HepG2 (cell line): ENCODE data around the gene TCFL5. TPM values are rescaled to one million over a fixed set of nuclear protein-coding genes. Genes with fewer than 3 reads are reported as not detected.

Experiments
- ARNT ChIP-seq: fragments of 450-650 bp; IDR thresholded peaks from 2 replicates; pipeline ENCODE4 v1.6.1; 2017
- ETV6 ChIP-seq: sonication (generic); formaldehyde crosslinking; conservative IDR thresholded peaks from 2 replicates; pipeline ENCODE4 v1.4.0; 2020; ENCODE audit warnings: missing genetic modification reagents
- NBN ChIP-seq: fragments of 450-650 bp; conservative IDR thresholded peaks from 2 replicates; pipeline ENCODE4 v1.6.1; 2017
- SNAPC4 ChIP-seq: sonication (generic); formaldehyde crosslinking; IDR thresholded peaks from 2 replicates; pipeline ENCODE4 v1.4.0; 2020; ENCODE audit warnings: mild to moderate bottlenecking, missing genetic modification reagents
- ZBTB39 ChIP-seq: sonication (generic); formaldehyde crosslinking; IDR thresholded peaks from 2 replicates; pipeline ENCODE4 v1.5.0; 2020; ENCODE audit warnings: missing genetic modification reagents
- ZBTB40 ChIP-seq, 2 experiments: fragments of 450-650 bp in 1 of 2; sonication (generic) in 1 of 2; formaldehyde crosslinking in 1 of 2; IDR thresholded peaks; 2 replicates each; pipeline versions ENCODE4 v1.6.1 to v1.8.0; 2016 to 2022; ENCODE audit warnings: antibody characterized with exemption in 1 of 2, mild to moderate bottlenecking in 1 of 2, missing genetic modification reagents in 1 of 2
- ZGPAT ChIP-seq: IDR thresholded peaks from 2 replicates; pipeline ENCODE4 v1.6.1; 2016; ENCODE audit warnings: mild to moderate bottlenecking
- ZNF160 ChIP-seq: sonication (generic); formaldehyde crosslinking; IDR thresholded peaks from 2 replicates; pipeline ENCODE4 v1.8.0; 2022; ENCODE audit warnings: mild to moderate bottlenecking, inconsistent platforms, missing genetic modification reagents
- ZNF17 ChIP-seq: sonication (generic); formaldehyde crosslinking; IDR thresholded peaks from 2 replicates; pipeline ENCODE4 v1.5.0; 2020; ENCODE audit warnings: mild to moderate bottlenecking, missing genetic modification reagents
- ZNF317 ChIP-seq: sonication (generic); formaldehyde crosslinking; IDR thresholded peaks from 2 replicates; pipeline ENCODE4 v1.5.0; 2020; ENCODE audit warnings: mild to moderate bottlenecking, missing genetic modification reagents
- ZNF414 ChIP-seq: sonication (generic); formaldehyde crosslinking; IDR thresholded peaks from 2 replicates; pipeline ENCODE4 v1.5.0; 2020; ENCODE audit warnings: missing genetic modification reagents
- ZNF768 ChIP-seq: sonication (generic); formaldehyde crosslinking; IDR thresholded peaks from 2 replicates; pipeline ENCODE4 v1.4.0; 2020; ENCODE audit warnings: missing genetic modification reagents
- polyA plus RNA-seq, 8 experiments: library from polyadenylated mRNA; depleted of rRNA in 3 of 8; stranded (reverse) in 7 of 8; unstranded in 1 of 8; fragments of >200 nt; fragmentation: Illumina TruSeq in 4 of 8; extraction: Trizol in 4 of 8; gene quantifications; 2 replicates each; pipeline versions ENCODE4 v1.2.1 to v1.2.3, GENCODE V29; 2011 to 2016; ENCODE audit warnings: low read depth in 4 of 8, missing spikeins in 1 of 8, mixed read lengths in 1 of 8; ENCODE audit not compliant: insufficient read depth in 1 of 8
- total RNA-seq, 5 experiments: library from RNA; depleted of rRNA; stranded (reverse); fragments of >200 nt; fragmentation: Illumina TruSeq; extraction: Trizol; gene quantifications; 2 replicates each; pipeline ENCODE4 v1.2.3, GENCODE V29; 2016; ENCODE audit warnings: low read depth in 1 of 5

TCFL5 gene
- total and polyA plus RNA-seq, 2 of the 13 experiments (the other 11 are each of a cell fraction or from before 2014, with no cell fraction given), result 14.8 to 20.0 TPM

GRCh38 chr20:62887860-62888239 lies 26.2 kb upstream of the TCFL5 start (continued):
- no peak for TF ChIP-seq ZBTB40 (IDR thresholded peaks at IDR 0.05)
- TF ChIP-seq ZBTB40 (CRISPR knock-in tag; IDR thresholded peaks at IDR 0.05), result 0 out of 2 replicates have a peak, but pooled peaks have one; percentile 18
- TF ChIP-seq ZBTB39 (CRISPR knock-in tag), result no peak
- TF ChIP-seq ZNF17 (CRISPR knock-in tag), result no peak
- TF ChIP-seq ARNT, result no peak
- TF ChIP-seq NBN, result no peak
- TF ChIP-seq ZNF414 (CRISPR knock-in tag), result no peak
- no peak for TF ChIP-seq ZNF160 (CRISPR knock-in tag)
- TF ChIP-seq SNAPC4 (CRISPR knock-in tag), result no peak
- no peak for TF ChIP-seq ETV6 (CRISPR knock-in tag)
- no peak for TF ChIP-seq ZNF768
- TF ChIP-seq ZNF317 (CRISPR knock-in tag), result no peak
- TF ChIP-seq ZGPAT (CRISPR knock-in tag), result no peak
